ENCODE measurements around the gene PYGL.

GRCh38 chr14:50978888-50979287 lies 34.6 kb upstream of the PYGL start:
- TF ChIP-seq CTCF (IDR thresholded peaks at IDR 0.05; ENCODE audit: insufficient read depth, low read length) (no peak), SPI1 (IDR thresholded peaks at IDR 0.05; ENCODE audit: borderline replicate concordance, low read depth) (no peak), POLR2AphosphoS5 (IDR thresholded peaks at IDR 0.05; ENCODE audit: low read depth) (no peak), REST (IDR thresholded peaks at IDR 0.05; ENCODE audit: insufficient replicate concordance, low read depth) (no peak)

Measured in HL-60 (cell line).